ENCODE data around the gene RARRES1. TPM values are rescaled to one million over a fixed set of nuclear protein-coding genes. Genes with fewer than 3 reads are reported as not detected.

The RARRES1 gene
- total RNA-seq, 1 experiment from 2014 or later, result 1,195 TPM

DNA sequence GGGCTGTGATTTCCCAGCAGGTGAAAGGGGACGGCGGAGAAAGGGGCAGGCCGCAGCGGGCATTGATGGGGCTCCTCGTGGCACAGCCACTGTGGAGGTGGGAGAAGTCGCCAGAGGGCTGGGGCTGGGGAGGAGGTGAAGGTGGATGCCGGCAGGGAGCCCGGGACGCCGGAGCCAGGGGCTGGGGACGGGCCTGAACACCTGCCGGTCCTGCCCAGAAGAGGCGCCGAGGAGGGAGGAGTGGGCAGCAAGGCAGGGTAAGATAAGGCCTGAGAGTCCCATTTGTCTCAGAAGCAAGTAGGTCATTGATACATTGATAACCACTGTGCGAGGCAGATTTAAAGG, 571 bp upstream of the RARRES1 start:
- CTCF ChIA-PET, result interaction anchor here (0.7 to 1.5 kb wide), 2 partner anchors 56 to 88 kb away, joined by 3 to 4 read pairs; partner anchors contain the start of gene GFM1
- no peak for DNase-seq
- peak overlapping the region; percentile 93 for H3K4me3 Mint-ChIP-seq (ENCODE audit: low read depth, unreplicated experiment)
- intact Hi-C loops (cut with micrococcal nuclease; ENCODE audit: unreplicated experiment), result loop anchor here (1.0 kb wide), 1 partner anchor 36 kb away; no protein-coding TSS in a partner anchor
- H3K4me1 Mint-ChIP-seq (ENCODE audit: low read depth, unreplicated experiment), result peaks cover 41% of the 10 kb centered on the region
- TF ChIP-seq, protein P1, sequence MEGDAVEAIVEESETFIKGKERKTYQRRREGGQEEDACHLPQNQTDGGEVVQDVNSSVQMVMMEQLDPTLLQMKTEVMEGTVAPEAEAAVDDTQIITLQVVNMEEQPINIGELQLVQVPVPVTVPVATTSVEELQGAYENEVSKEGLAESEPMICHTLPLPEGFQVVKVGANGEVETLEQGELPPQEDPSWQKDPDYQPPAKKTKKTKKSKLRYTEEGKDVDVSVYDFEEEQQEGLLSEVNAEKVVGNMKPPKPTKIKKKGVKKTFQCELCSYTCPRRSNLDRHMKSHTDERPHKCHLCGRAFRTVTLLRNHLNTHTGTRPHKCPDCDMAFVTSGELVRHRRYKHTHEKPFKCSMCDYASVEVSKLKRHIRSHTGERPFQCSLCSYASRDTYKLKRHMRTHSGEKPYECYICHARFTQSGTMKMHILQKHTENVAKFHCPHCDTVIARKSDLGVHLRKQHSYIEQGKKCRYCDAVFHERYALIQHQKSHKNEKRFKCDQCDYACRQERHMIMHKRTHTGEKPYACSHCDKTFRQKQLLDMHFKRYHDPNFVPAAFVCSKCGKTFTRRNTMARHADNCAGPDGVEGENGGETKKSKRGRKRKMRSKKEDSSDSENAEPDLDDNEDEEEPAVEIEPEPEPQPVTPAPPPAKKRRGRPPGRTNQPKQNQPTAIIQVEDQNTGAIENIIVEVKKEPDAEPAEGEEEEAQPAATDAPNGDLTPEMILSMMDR (IDR thresholded peaks at IDR 0.05; ENCODE audit: unreplicated experiment), result peak; percentile 16
- H3K36me3 Mint-ChIP-seq (ENCODE audit: insufficient read depth, unreplicated experiment), result peaks cover 75% of the 10 kb centered on the region
- peak overlapping the region; percentile 87 for H3K27ac Mint-ChIP-seq (ENCODE audit: unreplicated experiment)
- H3K9me3 Mint-ChIP-seq (ENCODE audit: low read depth, unreplicated experiment), result no peaks in the 10 kb centered on the region
- BruUV-seq (replicated peaks), result no TSS peak
- no peaks in the 10 kb centered on the region for H3K27me3 Mint-ChIP-seq (ENCODE audit: unreplicated experiment)

DNA sequence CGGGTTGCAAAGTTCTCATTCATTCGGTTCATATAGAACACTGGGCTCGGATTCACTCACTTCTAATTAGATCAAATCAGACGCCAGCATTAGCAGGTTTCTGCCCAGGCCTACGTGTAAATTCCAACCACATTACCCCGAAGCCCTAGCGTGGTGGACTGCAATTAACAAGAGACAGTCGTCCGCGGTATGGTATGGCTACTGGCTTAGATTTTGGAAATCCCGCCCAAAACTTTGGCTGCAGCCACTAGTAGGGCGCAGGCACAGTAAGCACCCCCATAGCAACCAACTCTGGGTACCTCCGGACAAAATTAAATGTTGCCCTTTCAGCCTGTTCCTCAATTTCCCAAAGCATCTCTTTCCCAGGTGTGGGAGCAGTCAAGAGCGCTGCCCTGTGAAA, 771 bp downstream of the RARRES1 start:
- Mint-ChIP-seq H3K27me3 (ENCODE audit: unreplicated experiment) (no peaks in the 10 kb centered on the region), H3K36me3 (ENCODE audit: insufficient read depth, unreplicated experiment) (peaks cover 77% of the 10 kb centered on the region), H3K4me1 (ENCODE audit: low read depth, unreplicated experiment) (peaks cover 55% of the 10 kb centered on the region), H3K9me3 (ENCODE audit: low read depth, unreplicated experiment) (no peaks in the 10 kb centered on the region), H3K27ac (ENCODE audit: unreplicated experiment) (peak overlapping the region; percentile 87), H3K4me3 (ENCODE audit: low read depth, unreplicated experiment) (peak overlapping the region; percentile 93)
- TF ChIP-seq, protein P1 (IDR thresholded peaks at IDR 0.05; ENCODE audit: unreplicated experiment), result no peak
- no peak for DNase-seq
- BruUV-seq (replicated peaks), result TSS peak; percentile 74
- intact Hi-C loops (cut with micrococcal nuclease; ENCODE audit: unreplicated experiment), result no loop called here
- CTCF ChIA-PET, result interaction anchor here (1.5 kb wide), 1 partner anchor 58 kb away, joined by 3 read pairs; no protein-coding TSS in a partner anchor

DNA sequence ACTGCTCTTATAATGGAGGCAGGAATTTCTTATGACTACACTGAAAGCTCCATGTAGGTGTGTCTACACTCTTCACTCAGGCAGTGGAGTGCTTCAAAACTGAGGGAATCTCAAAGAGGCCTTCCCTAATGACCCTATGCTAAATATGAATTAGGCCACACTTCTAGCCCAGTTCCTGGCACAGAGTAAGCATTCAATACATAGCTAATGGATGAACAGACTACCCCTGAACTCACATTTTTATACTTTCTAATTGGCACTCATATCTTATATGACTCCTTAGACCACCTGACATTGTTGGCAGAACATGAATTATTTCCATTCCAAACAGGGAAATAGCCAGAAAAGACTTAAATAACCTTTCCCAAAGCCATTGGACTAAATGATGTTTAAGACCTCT, 3.4 kb downstream of the RARRES1 start:
- intact Hi-C loops (cut with micrococcal nuclease; ENCODE audit: unreplicated experiment), result loop anchor here (10.0 kb wide), 1 partner anchor 436 kb away; no protein-coding TSS in a partner anchor
- Mint-ChIP-seq H3K36me3 (ENCODE audit: insufficient read depth, unreplicated experiment) (peaks cover 98% of the 10 kb centered on the region), H3K4me1 (ENCODE audit: low read depth, unreplicated experiment) (peaks cover 76% of the 10 kb centered on the region), H3K27ac (ENCODE audit: unreplicated experiment) (peak overlapping the region; percentile 37), H3K4me3 (ENCODE audit: low read depth, unreplicated experiment) (peak overlapping the region; percentile 93), H3K9me3 (ENCODE audit: low read depth, unreplicated experiment) (no peaks in the 10 kb centered on the region), H3K27me3 (ENCODE audit: unreplicated experiment) (no peaks in the 10 kb centered on the region)
- no TSS peak for BruUV-seq (replicated peaks)
- TF ChIP-seq, protein P1 (IDR thresholded peaks at IDR 0.05; ENCODE audit: unreplicated experiment), result no peak
- CTCF ChIA-PET, result interaction anchor here (0.6 to 5.2 kb wide), 6 partner anchors 16 to 66 kb away, joined by 3 to 98 read pairs (median 27); no protein-coding TSS in a partner anchor
- DNase-seq, result no peak

DNA sequence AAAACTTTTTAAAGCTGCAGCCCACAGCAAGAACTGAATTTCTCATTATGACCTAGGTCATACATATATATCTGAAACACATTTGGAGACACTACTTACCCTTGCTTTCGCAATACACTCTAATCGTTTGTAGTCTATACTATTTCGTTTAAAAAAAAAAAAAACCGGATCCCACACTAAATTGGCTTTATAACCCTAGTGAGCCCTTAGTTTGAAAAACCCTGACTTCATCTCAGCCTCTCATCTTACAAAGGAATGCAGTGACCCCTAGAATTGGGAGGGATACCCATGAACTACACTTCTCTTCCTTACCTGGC, 4.2 kb downstream of the RARRES1 start:
- intact Hi-C loops (cut with micrococcal nuclease; ENCODE audit: unreplicated experiment), result loop anchor here (10.0 kb wide), 1 partner anchor 437 kb away; no protein-coding TSS in a partner anchor
- Mint-ChIP-seq H3K9me3 (ENCODE audit: low read depth, unreplicated experiment) (no peaks in the 10 kb centered on the region), H3K36me3 (ENCODE audit: insufficient read depth, unreplicated experiment) (peaks cover 98% of the 10 kb centered on the region), H3K27ac (ENCODE audit: unreplicated experiment) (peak overlapping the region; percentile 37), H3K27me3 (ENCODE audit: unreplicated experiment) (no peaks in the 10 kb centered on the region), H3K4me1 (ENCODE audit: low read depth, unreplicated experiment) (peaks cover 76% of the 10 kb centered on the region), H3K4me3 (ENCODE audit: low read depth, unreplicated experiment) (peak overlapping the region; percentile 93)
- CTCF ChIA-PET, result interaction anchor here (0.6 to 5.2 kb wide), 22 partner anchors 8 to 984 kb away, joined by 3 to 98 read pairs (median 5); partner anchors contain the start of genes GFM1, LXN, MFSD1 and MLF1
- TF ChIP-seq, protein P1 (IDR thresholded peaks at IDR 0.05; ENCODE audit: unreplicated experiment), result no peak
- no TSS peak for BruUV-seq (replicated peaks)
- DNase-seq, result no peak

All from Calu3 (cell line).